PFSK-1 (cell line): ENCODE data around the gene ACAD11.

Source experiments
- FOXP2 ChIP-seq: optimal IDR thresholded peaks from 2 replicates; pipeline ENCODE3; 2011; ENCODE audit warnings: borderline replicate concordance, control low read depth, inconsistent platforms; ENCODE audit not compliant: insufficient read depth; ENCODE audit errors: extremely low read length, extremely low read depth
- POLR2AphosphoS5 ChIP-seq: IDR thresholded peaks from 2 replicates; pipeline ENCODE4 v1.6.1; 2012; ENCODE audit warnings: low read depth, mild to moderate bottlenecking, control low read depth, low read length, moderate library complexity
- REST ChIP-seq, 2 experiments: IDR thresholded peaks; 2 replicates each; pipeline versions ENCODE4 v1.6.1 to v1.8.0; 2011 to 2012; ENCODE audit warnings: low read depth in 2 of 2, low read length in 2 of 2, control low read depth in 1 of 2, inconsistent platforms in 1 of 2, mild to moderate bottlenecking in 1 of 2, moderate library complexity in 1 of 2; ENCODE audit not compliant: insufficient read depth in 1 of 2
- SIN3A ChIP-seq: IDR thresholded peaks from 2 replicates; pipeline ENCODE4 v1.6.1; 2012; ENCODE audit warnings: mild to moderate bottlenecking, low read length, moderate library complexity, borderline replicate concordance; ENCODE audit not compliant: insufficient read depth
- TAF1 ChIP-seq: IDR thresholded peaks from 2 replicates; pipeline ENCODE4 v1.6.1; 2012; ENCODE audit warnings: low read length, control low read depth, borderline replicate concordance; ENCODE audit not compliant: insufficient read depth

DNA sequence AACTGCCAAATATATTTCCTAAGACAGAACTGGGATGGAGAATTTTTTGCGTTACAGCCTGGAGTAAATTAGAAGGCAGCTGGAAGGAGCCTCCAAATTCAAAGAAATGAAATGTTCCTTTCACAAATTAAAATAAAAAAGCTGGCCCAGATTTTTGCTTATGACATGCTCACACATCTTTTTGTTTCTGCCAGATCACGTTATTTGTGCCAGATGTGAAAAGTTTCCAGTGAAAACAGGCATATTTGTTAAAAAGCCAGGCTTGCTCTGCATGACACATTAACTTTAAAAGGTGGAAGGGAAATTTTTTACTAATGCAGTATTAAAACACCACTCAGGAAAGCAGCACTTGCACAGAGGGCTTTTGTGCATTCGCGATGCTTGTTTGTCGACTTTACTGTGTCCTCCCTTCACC is 85.8 kb downstream of the ACAD11 start:
- TF ChIP-seq SIN3A = no peak
- no peak for TF ChIP-seq TAF1
- TF ChIP-seq REST (IDR thresholded peaks at IDR 0.05; ENCODE audit: insufficient read depth in 1 of 2, low read depth in 2 of 2, low read length in 2 of 2) = no peak
- TF ChIP-seq POLR2AphosphoS5 = no peak
- TF ChIP-seq FOXP2 = no peak
